GM21786 (cell line): ENCODE measurements around the gene SDCCAG8.
A peak's percentile ranks its signal among the peaks of the same experiment; 100 is the strongest.

Experiments used
- ATAC-seq: cut with Tn5 transposase; IDR thresholded peaks from one replicate; pipeline ENCODE4 v1.9.1; 2021; ENCODE audit not compliant: unreplicated experiment

The SDCCAG8 gene

DNA sequence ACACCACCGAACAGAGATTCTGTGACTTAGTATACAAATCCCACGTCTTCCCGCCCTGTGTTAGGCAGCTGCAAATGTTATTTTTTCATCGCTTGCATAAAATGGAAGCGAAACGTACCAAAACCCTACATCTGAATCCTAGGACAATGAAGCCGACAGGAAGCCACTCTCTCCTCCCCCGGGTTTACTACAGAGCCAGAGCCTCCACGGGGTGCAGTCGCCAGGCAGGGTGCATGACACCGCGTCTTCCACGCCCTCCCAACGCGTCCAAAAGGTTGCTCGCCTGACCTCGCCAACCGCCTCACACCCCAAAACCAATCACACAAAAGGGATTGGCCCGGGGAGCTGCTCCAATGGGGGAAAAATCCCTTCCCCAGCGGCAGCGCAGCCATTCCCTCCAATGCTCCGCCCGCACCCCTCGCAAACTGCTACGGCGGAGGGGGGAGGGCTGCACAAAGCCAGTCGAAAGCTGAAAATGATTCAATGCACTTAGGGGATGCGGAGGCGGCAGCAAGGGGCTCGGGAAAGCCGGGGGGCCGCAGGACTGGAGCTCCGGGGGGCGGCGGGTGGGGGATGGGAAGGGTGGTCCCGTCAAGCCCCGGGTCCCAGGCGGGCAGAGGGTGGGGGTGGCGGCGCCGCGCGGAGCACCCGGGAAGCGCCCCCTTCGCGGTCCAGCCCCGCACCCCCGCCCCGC, 1.5 kb upstream of the SDCCAG8 start:
- ATAC-seq, result peak; percentile 13

GRCh38 chr1:243254927-243255790, 682 bp upstream of the SDCCAG8 start, which contains the start of gene CEP170:
CEP170 (minus strand) TSS chr1:243255281; CDS start chr1:243225280, 30,001 bp downstream.
- peak; percentile 51 for ATAC-seq

- no peak for ATAC-seq
These were observed 749 bp downstream of the SDCCAG8 start for GRCh38 chr1:243256590-243256989.

DNA sequence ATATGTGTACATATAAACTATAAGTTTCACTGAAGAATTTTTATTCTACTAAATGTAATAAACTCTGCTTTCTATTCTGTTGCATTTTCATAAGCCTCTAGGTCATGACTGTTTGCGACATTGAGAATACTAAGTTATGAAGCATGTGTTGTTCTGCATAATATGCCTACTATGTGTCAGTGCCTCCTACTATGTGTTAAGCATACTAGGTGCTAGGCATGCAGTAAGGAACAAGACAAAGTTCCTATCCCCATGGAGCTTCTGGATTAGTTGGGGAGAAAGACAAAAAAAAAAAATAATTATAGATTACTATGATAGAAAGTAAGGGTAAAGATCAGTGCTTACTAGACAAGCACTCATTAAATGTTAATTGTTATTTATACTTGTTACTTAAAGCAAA, 1.3 kb downstream of the SDCCAG8 start:
- ATAC-seq, result no peak

DNA sequence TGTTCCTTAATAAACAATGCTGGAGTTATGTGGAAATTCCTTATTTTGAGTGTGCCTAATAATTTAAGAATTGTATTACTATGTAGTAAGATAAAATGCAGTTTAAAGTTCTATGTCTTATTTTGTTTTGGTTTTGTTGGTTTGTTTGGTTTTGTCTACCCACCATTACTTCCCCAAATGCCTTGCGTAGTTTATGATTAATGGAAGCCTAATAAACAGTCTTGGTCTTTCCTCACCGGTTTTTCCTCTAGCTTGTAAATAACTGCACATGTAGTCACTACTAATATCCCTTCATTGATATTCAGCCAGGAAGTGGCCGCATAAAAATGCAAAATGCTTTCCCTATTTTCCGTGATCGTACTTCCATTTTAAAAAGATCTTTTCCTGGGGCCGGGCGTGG, 2.9 kb downstream of the SDCCAG8 start:
- ATAC-seq, result no peak

DNA sequence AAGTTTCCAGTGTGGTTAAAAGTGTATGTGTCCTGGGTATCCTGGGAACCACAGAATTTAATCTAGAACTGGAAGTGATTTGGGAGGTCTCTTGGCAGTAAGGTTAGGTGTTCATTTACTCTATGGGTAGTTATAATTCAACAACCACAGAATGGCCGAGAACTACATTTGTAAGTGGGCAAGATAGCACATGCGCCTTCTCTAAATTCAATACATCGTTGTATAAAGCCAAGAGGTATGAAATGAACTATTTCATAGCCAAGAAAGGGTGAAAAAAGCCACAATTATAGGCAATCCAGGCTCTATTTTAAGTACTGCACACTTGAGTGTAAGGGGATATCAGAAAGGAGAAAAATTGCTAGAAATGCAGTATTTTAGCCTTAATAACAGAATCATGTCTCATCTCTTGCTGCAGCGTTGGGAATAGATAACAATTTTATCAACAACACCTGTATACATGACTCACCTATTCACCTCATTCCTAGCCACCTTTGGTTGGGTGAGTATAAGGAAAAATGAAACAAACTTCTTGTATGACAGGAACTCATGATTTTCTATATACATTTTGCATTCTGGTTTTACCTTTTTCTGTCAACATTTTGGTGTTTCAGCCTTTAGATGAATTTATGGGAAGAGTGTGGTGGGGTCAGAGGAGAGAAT, 4.5 kb downstream of the SDCCAG8 start:
- ATAC-seq, result no peak

DNA sequence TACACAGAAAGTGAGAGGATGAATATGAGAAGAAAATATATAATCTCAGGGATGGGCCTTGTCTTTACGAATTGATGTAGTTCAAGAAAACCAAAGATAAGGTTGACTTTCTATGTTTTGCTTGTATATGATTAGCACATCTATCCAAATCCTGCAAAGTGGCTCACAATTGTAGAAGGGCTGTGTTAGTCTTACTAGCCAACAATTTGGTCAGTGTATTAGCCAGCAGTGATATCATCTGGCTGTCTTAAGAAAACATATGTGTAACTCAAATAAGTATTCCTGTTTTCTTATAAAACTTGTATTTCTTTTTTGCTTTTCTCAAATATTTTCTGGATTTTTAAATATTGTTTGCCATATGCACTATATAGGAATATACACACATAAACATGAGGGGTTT, 5.5 kb downstream of the SDCCAG8 start:
- ATAC-seq, result no peak

GRCh38 chr1:243264717-243265116, 8.9 kb downstream of the SDCCAG8 start:
- no peak for ATAC-seq

GRCh38 chr1:243266231-243266630, 10.4 kb downstream of the SDCCAG8 start:
- no peak for ATAC-seq

DNA sequence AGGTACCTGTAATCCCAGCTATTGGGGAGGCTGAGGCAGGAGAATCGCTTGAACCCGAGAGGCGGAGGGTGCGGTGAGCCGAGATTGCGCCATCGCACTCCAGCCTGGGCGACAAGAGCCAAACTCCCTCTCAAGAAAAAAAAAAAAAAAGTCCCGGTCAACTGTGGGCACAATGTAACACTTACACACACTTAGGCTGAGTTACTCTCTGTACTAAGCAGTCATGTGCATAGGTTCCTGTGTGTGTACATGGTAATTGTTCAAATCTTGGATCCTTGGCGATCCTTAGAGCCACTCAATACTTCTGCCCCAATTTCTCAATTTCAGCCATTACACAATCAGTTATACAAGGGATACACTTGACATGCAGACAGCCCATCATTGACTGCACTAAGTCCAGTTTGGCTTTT, 11.6 kb downstream of the SDCCAG8 start:
- ATAC-seq, result no peak

- ATAC-seq, result no peak
These were observed 12.2 kb downstream of the SDCCAG8 start for GRCh38 chr1:243267914-243268653.

- ATAC-seq, result no peak
These were observed 13.1 kb downstream of the SDCCAG8 start for GRCh38 chr1:243268751-243269460.

GRCh38 chr1:243269461-243269801, 13.6 kb downstream of the SDCCAG8 start:
- ATAC-seq, result no peak

DNA sequence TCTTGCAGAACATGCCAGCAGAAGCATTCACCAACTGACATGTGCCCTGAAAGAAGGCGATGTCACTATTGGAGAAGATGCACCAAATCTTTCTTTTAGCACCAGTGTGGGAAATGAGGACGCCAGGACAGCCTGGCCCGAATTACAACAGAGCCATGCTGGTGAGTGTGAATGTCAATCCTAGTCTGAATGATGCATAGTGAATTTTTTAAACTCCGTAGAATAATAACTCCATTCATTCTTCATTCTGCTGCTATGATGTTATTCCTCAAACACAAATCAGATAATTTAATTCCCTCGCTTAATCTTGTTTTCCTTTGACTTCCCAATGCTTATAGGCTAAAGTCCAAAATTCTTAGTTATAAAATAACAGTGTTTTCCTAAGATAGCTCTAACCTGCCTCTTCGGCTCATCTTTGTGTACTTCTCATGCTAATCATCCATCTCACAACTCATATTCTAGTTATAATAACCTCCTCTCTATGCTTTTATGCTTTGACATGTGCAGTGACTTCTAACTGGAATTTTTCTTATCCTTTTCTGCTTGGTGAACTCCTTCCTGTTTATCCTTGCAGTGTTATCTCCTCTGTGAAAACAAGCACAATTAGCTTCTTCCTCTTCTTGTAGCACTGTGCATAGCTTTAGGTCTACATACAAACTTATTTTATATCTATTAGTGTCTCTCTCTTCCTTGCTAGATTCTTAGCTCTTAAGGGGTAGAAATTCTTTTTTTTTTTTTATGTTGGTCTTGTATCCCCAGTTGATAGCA, 14.4 kb downstream of the SDCCAG8 start:
- ATAC-seq, result no peak

GRCh38 chr1:243271996-243272395, 16.2 kb downstream of the SDCCAG8 start:
- ATAC-seq, result no peak

DNA sequence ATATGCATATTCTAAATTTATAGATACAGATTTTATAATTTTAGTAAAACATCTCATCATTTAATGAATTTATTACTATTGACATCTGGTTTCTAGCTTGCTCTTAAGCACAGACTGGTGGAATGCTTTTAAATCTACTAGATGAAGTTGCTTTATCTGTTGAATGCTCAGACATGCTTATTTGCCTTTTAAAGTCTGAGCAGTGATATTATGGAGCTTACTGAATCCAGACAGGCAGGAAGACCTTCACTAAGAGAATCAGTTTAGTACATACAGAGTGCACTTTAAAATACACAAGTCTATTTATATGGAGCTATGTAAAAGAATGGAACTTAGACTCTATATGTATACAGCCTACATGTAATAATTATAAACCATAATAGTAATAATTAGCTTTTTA, 16.6 kb downstream of the SDCCAG8 start:
- no peak for ATAC-seq

DNA sequence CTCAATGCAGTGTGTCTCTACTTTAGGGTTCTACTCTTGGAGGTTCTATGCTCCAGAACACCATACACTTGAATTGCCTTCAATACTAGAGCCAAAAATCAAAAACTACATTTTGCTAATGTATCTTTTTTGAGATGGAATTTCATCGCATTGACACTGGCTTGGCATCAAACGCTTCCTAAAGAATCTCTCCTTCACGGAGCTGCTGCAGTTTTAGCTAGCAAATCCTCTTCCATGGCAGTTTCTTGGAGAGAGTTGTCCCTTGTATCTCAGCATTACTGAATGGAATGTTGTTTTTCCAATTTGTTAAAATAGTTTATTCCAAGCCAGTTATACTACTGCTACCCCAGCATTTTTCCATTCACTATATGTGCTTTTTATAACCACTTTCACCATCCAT, 17.7 kb downstream of the SDCCAG8 start:
- no peak for ATAC-seq

DNA sequence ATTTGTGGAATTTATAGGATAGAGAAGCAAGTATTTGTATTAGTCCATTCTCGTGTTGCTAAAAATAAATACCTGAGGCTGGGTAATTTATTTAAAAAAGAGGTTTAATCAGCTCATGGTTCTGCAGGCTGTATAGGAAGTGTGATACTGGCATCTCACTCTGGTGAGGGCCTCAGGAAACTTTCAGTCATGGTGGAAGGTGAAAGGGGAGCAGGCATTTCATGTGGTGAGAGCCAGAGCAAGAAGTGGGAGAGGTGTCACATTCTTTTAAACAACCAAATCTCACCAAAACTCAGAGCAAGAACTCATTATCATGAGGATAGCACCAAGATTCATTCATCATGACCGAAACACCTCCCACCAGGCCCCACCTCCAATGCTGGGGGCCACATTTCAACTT, 18.1 kb downstream of the SDCCAG8 start:
- ATAC-seq, result no peak

- ATAC-seq, result no peak
These were observed 19.5 kb downstream of the SDCCAG8 start for GRCh38 chr1:243275316-243275715.
